HepG2 (cell line): ENCODE data around the gene RPS8. TPM values are rescaled to one million over a fixed set of nuclear protein-coding genes. Genes with fewer than 3 reads are reported as not detected.

Source experiments
- ATAC-seq: fragments of 200-7000 bp; cut with Tn5 transposase; 3 replicates; pipeline ENCODE4 v1.9.1; 2020; ENCODE audit warnings: mild to moderate bottlenecking, moderate library complexity
- BruUV-seq: library from RNA; stranded (reverse); fragments of 400-500 nt; replicated peaks from 2 replicates; lab custom pipeline; 2021; lab: Mats Ljungman, UMichigan
- CTCF ChIA-PET: fragments of 300-600 bp; formaldehyde crosslinking; extraction: SDS; loops from one replicate; lab custom pipeline; 2021; ENCODE audit warnings: low total read pairs, inconsistent platforms, low intra/inter-chr PET ratio; lab: Yijun Ruan, JAX
- POLR2A ChIA-PET: fragments of 350-600 bp; sonication (Branson Sonifier 250); formaldehyde crosslinking; loops from one replicate; lab custom pipeline; 2020; ENCODE audit warnings: antibody characterized with exemption, inconsistent platforms; lab: Yijun Ruan, JAX
- DNase-seq: peaks from one replicate; pipeline ENCODE4 v3.0.0-alpha.2; 2015; ENCODE audit warnings: low spot score
- FAIRE-seq: peaks from 3 replicates; lab custom pipeline; 2011; peaks lifted over from hg19 to GRCh38; lab: Jason Lieb, UNC
- H2AFZ ChIP-seq: one replicate; pipeline ENCODE4 v1.6.1; 2011; ENCODE audit warnings: low read length, inconsistent platforms
- H3K27ac ChIP-seq: fragments of 300-600 bp; 3 replicates; pipeline ENCODE4 v1.8.0; 2011; ENCODE audit warnings: mixed run types, mild to moderate bottlenecking, mixed read lengths, low read length, inconsistent platforms; ENCODE audit not compliant: insufficient read depth; ENCODE audit errors: extremely low read length
- H3K27me3 ChIP-seq, 2 experiments: fragments of 200-600 bp in 1 of 2; 2 replicates in 1 of 2; 3 replicates in 1 of 2; pipeline versions ENCODE4 v1.6.0 to v1.8.0; 2011; ENCODE audit warnings: low read length in 2 of 2, mild to moderate bottlenecking in 2 of 2, moderate library complexity in 2 of 2, inconsistent platforms in 1 of 2; ENCODE audit not compliant: insufficient read depth in 2 of 2, control insufficient read depth in 1 of 2
- H3K36me3 ChIP-seq, 2 experiments: fragments of 200-600 bp in 1 of 2; replicated peaks in 1 of 2; 2 replicates in 1 of 2; 3 replicates in 1 of 2; pipeline versions ENCODE4 v1.5.1 to v1.8.0; 2011; ENCODE audit warnings: low read length in 2 of 2, inconsistent platforms in 1 of 2; ENCODE audit not compliant: insufficient read depth in 2 of 2, control insufficient read depth in 1 of 2
- H3K4me1 ChIP-seq: 2 replicates; pipeline ENCODE4 v1.5.1; 2012; ENCODE audit warnings: low read length, inconsistent platforms; ENCODE audit not compliant: insufficient read depth
- H3K4me2 ChIP-seq: 2 replicates; pipeline ENCODE4 v1.6.0; 2011; ENCODE audit warnings: low read depth, low read length, inconsistent platforms
- H3K4me3 ChIP-seq, 3 experiments: fragments of 200-600 bp in 1 of 3; sonication (generic), shearing (Covaris generic) in 1 of 3; replicated peaks in 1 of 3; 2 replicates each; pipeline ENCODE4 v1.5.1; 2011 to 2016; ENCODE audit warnings: low read length in 3 of 3, inconsistent platforms in 2 of 3, low read depth in 2 of 3, mild to moderate bottlenecking in 2 of 3, control low read depth in 1 of 3, mixed read lengths in 1 of 3; ENCODE audit not compliant: insufficient read depth in 1 of 3
- H3K79me2 ChIP-seq: one replicate; pipeline ENCODE4 v1.6.1; 2011; ENCODE audit warnings: low read length, inconsistent platforms; ENCODE audit not compliant: insufficient read depth
- H3K9ac ChIP-seq: 2 replicates; pipeline ENCODE4 v1.6.0; 2011; ENCODE audit warnings: mild to moderate bottlenecking, low read depth, low read length, inconsistent platforms; ENCODE audit not compliant: insufficient read depth
- H3K9me3 ChIP-seq: 2 replicates; pipeline ENCODE4 v1.5.1; 2012; ENCODE audit warnings: mild to moderate bottlenecking, low read length
- H4K20me1 ChIP-seq: 2 replicates; pipeline ENCODE4 v1.6.0; 2011; ENCODE audit warnings: inconsistent platforms, mild to moderate bottlenecking, low read length, moderate library complexity; ENCODE audit not compliant: insufficient read depth
- LCORL ChIP-seq, 2 experiments: fragments of 450-650 bp in 1 of 2; sonication (generic) in 1 of 2; formaldehyde crosslinking in 1 of 2; IDR thresholded peaks; 2 replicates each; pipeline versions ENCODE4 v1.5.0 to v1.6.1; 2017 to 2020; ENCODE audit warnings: antibody characterized with exemption in 1 of 2, missing genetic modification reagents in 1 of 2
- ZNF761 ChIP-seq: sonication (generic); formaldehyde crosslinking; conservative IDR thresholded peaks from 2 replicates; pipeline ENCODE4 v1.4.0; 2020; ENCODE audit warnings: mild to moderate bottlenecking, missing genetic modification reagents
- WGBS: methylation state at CpG from one replicate; pipeline ENCODE4 v1.1.6; 2017; ENCODE audit warnings: low lambda C conversion rate; 5-methylcytosine and 5-hydroxymethylcytosine counted together
- in situ Hi-C: cut with HindIII; loops from 2 replicates; pipeline ENCODE4 v1.10.0; 2017; ENCODE audit warnings: low pct_unique_long_range_greater_than_20kb; ENCODE audit not compliant: extremely low pct_ligation_motif_present
- intact Hi-C: fragments of 100-400 bp; cut with micrococcal nuclease; formaldehyde crosslinking; loops from one replicate; pipeline ENCODE4 v1.10.0; 2022; ENCODE audit not compliant: unreplicated experiment
- polyA plus RNA-seq, 8 experiments: library from polyadenylated mRNA; depleted of rRNA in 3 of 8; stranded (reverse) in 7 of 8; unstranded in 1 of 8; fragments of >200 nt; fragmentation: Illumina TruSeq in 4 of 8; extraction: Trizol in 4 of 8; gene quantifications; 2 replicates each; pipeline versions ENCODE4 v1.2.1 to v1.2.3, GENCODE V29; 2011 to 2016; ENCODE audit warnings: low read depth in 4 of 8, missing spikeins in 1 of 8, mixed read lengths in 1 of 8; ENCODE audit not compliant: insufficient read depth in 1 of 8
- total RNA-seq, 5 experiments: library from RNA; depleted of rRNA; stranded (reverse); fragments of >200 nt; fragmentation: Illumina TruSeq; extraction: Trizol; gene quantifications; 2 replicates each; pipeline ENCODE4 v1.2.3, GENCODE V29; 2016; ENCODE audit warnings: low read depth in 1 of 5
- TF ChIP-seq, protein P1 (sequence below): sonication (generic); formaldehyde crosslinking; IDR thresholded peaks from 2 replicates; pipeline ENCODE4 v1.5.1; 2020; ENCODE audit warnings: mild to moderate bottlenecking, missing genetic modification reagents, moderate library complexity

RPS8 gene
- total and polyA plus RNA-seq, 2 of the 13 experiments (the other 11 are each of a cell fraction or from before 2014, with no cell fraction given) = 2,628 to 2,822 TPM

DNA sequence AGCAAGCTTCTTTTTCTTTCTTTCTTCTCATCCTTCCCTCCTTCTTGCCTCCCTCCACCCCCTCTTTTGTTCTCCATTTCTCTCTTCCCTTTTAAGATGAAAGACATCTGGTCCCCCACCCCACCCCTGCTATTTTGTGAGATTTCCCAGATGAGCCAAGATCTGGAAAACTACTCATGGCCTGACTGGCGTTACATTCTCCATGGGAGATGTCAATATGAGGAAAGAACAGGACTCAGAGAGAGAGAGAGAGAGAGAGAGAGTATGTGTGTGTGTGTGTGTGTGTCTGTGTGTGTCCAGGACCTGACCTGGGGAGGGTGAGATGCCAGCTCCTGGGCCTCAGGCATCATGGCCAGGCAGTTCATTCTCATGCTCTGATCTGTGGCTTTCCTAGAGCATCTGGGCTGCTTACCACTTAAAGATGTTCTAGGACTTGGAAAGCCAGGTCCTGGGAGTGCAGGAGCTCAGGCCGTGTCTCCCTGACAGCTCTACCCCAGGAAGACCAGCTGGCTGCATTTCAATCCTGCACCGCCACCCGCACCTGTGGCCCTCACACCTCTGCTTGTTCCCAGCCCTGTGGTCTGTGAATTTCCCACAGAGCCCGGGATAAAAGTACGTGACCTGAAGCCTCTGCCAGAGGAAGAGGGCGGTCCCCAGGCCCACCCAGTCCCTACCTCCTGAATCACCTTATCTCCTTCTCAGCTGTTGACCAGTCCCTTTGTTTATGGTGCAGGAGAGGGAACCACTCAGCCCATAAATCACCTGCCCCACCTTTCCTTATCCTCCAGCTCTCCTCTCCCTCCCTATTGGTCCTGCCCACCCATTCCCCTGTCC, 15.8 kb downstream of the RPS8 start:
- Histone ChIP-seq H3K4me1 (peaks cover 46% of the 10 kb centered on the region), H3K9ac (0 out of 2 replicates have a peak overlapping the region, but pooled peaks have one; percentile 15), H3K27ac (no peak overlapping the region), H3K36me3 (no peaks in the 10 kb centered on the region), H3K4me2 (peak overlapping the region; percentile 40; the same call in 1 of the 2 replicates), H3K9me3 (no peaks in the 10 kb centered on the region), H3K4me3 (peak overlapping the region in 1 of 3 experiments; percentile 38; a peak in 1 of 6 replicates), H3K79me2 (no peaks in the 10 kb centered on the region), H4K20me1 (no peaks in the 10 kb centered on the region), H2AFZ (no peak overlapping the region), H3K27me3 (peaks cover 3 to 17% of the 10 kb centered on the region in 2 experiments; a peak in 2 of 5 replicates)
- DNase-seq (no peak), ATAC-seq (no peak), FAIRE-seq (no peak)
- no TSS peak for BruUV-seq
- TF ChIP-seq, protein P1, sequence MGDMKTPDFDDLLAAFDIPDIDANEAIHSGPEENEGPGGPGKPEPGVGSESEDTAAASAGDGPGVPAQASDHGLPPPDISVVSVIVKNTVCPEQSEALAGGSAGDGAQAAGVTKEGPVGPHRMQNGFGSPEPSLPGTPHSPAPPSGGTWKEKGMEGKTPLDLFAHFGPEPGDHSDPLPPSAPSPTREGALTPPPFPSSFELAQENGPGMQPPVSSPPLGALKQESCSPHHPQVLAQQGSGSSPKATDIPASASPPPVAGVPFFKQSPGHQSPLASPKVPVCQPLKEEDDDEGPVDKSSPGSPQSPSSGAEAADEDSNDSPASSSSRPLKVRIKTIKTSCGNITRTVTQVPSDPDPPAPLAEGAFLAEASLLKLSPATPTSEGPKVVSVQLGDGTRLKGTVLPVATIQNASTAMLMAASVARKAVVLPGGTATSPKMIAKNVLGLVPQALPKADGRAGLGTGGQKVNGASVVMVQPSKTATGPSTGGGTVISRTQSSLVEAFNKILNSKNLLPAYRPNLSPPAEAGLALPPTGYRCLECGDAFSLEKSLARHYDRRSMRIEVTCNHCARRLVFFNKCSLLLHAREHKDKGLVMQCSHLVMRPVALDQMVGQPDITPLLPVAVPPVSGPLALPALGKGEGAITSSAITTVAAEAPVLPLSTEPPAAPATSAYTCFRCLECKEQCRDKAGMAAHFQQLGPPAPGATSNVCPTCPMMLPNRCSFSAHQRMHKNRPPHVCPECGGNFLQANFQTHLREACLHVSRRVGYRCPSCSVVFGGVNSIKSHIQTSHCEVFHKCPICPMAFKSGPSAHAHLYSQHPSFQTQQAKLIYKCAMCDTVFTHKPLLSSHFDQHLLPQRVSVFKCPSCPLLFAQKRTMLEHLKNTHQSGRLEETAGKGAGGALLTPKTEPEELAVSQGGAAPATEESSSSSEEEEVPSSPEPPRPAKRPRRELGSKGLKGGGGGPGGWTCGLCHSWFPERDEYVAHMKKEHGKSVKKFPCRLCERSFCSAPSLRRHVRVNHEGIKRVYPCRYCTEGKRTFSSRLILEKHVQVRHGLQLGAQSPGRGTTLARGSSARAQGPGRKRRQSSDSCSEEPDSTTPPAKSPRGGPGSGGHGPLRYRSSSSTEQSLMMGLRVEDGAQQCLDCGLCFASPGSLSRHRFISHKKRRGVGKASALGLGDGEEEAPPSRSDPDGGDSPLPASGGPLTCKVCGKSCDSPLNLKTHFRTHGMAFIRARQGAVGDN (CRISPR knock-in tag) = peak; percentile 30; the same call in 1 of the 2 replicates
- TF ChIP-seq LCORL (IDR thresholded peaks at IDR 0.05) = no peak
- TF ChIP-seq LCORL (CRISPR knock-in tag; IDR thresholded peaks at IDR 0.05) = no peak
- TF ChIP-seq ZNF761 (CRISPR knock-in tag) = no peak
- WGBS = 7% methylated on average over 4 of the region's 7 CpGs
- CTCF ChIA-PET = no interaction called here
- in situ Hi-C loops (loop anchor here (5.0 kb wide), 1 partner anchor 36 kb away; no protein-coding TSS in a partner anchor), intact Hi-C loops (no loop called here)
- POLR2A ChIA-PET = interaction anchor here (1.6 to 5.7 kb wide), 5 partner anchors 9 to 35 kb away, joined by 3 to 32 read pairs (median 8); partner anchors contain the start of genes BTBD19, DYNLT4, PLK3 and RPS8
